Upper lobe of right lung (tissue), 1 donor: ENCODE results near the gene TMEM30A. TPM values are rescaled to one million over a fixed set of nuclear protein-coding genes. Genes with fewer than 3 reads are reported as not detected.

Experiments
- ATAC-seq: fragments of 200-7000 bp; cut with Tn5 transposase; one replicate; pipeline ENCODE4 v1.9.1; 2020; ENCODE audit warnings: mild to moderate bottlenecking, moderate library complexity
- DNase-seq: peaks from one replicate; pipeline ENCODE4 v3.0.0-alpha.2; 2020
- H3K27ac ChIP-seq: fragments of 200-600 bp; one replicate; pipeline ENCODE4 v1.8.0; 2022
- H3K27me3 ChIP-seq: fragments of 200-600 bp; one replicate; pipeline ENCODE4 v1.8.0; 2022; ENCODE audit warnings: mild to moderate bottlenecking
- H3K36me3 ChIP-seq: fragments of 200-600 bp; one replicate; pipeline ENCODE4 v1.8.0; 2022
- H3K4me1 ChIP-seq: fragments of 200-600 bp; one replicate; pipeline ENCODE4 v1.8.0; 2022
- H3K4me3 ChIP-seq: fragments of 200-600 bp; one replicate; pipeline ENCODE4 v1.8.0; 2022; ENCODE audit warnings: mild to moderate bottlenecking
- H3K9me3 ChIP-seq: fragments of 200-600 bp; one replicate; pipeline ENCODE4 v1.8.0; 2022
- intact Hi-C: fragments of 100-400 bp; cut with DNase I; formaldehyde crosslinking; loops from one replicate; pipeline ENCODE4 v1.11.0; 2022
- total RNA-seq: library from RNA; stranded (reverse); fragmentation: NEBNext Ultra II Directional; extraction: Animal tissue kit (Norgen Biotek cat#: 25700); gene quantifications from one replicate; pipeline ENCODE4 v1.2.1, GENCODE V29; 2021
- TF ChIP-seq, protein P1 (sequence below): fragments of 200-600 bp; IDR thresholded peaks from one replicate; pipeline ENCODE4 v1.8.0; 2022; ENCODE audit warnings: antibody characterized with exemption
- donor health status: DM: no; HTN: yes; CAD: no; lungs with severe emphysema.

The TMEM30A gene
- total RNA-seq, 1 donor from 2014 or later, result 183 TPM

- no peaks in the 10 kb centered on the region for H3K9me3 ChIP-seq
- H3K27ac ChIP-seq, result no peak overlapping the region
- ATAC-seq (no peak), DNase-seq (no peak)
- H3K4me3 ChIP-seq, result no peak overlapping the region
- H3K4me1 ChIP-seq, result no peaks in the 10 kb centered on the region
- intact Hi-C loops, result no loop called here
- no peaks in the 10 kb centered on the region for H3K36me3 ChIP-seq
- H3K27me3 ChIP-seq, result no peaks in the 10 kb centered on the region
- TF ChIP-seq, protein P1, sequence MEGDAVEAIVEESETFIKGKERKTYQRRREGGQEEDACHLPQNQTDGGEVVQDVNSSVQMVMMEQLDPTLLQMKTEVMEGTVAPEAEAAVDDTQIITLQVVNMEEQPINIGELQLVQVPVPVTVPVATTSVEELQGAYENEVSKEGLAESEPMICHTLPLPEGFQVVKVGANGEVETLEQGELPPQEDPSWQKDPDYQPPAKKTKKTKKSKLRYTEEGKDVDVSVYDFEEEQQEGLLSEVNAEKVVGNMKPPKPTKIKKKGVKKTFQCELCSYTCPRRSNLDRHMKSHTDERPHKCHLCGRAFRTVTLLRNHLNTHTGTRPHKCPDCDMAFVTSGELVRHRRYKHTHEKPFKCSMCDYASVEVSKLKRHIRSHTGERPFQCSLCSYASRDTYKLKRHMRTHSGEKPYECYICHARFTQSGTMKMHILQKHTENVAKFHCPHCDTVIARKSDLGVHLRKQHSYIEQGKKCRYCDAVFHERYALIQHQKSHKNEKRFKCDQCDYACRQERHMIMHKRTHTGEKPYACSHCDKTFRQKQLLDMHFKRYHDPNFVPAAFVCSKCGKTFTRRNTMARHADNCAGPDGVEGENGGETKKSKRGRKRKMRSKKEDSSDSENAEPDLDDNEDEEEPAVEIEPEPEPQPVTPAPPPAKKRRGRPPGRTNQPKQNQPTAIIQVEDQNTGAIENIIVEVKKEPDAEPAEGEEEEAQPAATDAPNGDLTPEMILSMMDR, result no peak
Measured at GRCh38 chr6:75326557-75327258, 42.1 kb upstream of the TMEM30A start.

DNA sequence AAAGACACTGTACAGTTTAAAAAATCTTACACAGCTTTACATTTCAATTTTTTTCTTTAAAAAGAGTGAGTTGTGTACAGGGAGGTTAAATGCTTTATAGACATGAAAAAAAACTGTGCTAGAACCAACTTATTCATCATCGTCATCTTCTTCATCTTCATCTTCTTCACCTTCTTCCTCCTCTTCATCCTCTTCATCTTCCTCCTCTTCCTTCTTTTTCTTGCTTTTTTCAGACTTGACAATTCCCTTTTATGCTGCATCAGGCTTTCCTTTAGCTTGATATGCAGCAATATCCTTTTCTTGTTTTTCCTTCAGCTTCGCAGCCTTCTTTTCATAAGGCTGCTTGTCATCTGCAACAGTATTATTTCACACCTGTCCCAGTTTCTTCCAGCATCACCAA lies 34.3 kb upstream of the TMEM30A start:
- Histone ChIP-seq H3K36me3 (no peaks in the 10 kb centered on the region), H3K27me3 (no peaks in the 10 kb centered on the region), H3K9me3 (no peaks in the 10 kb centered on the region), H3K27ac (no peak overlapping the region), H3K4me3 (no peak overlapping the region), H3K4me1 (peaks cover 3% of the 10 kb centered on the region)
- DNase-seq (no peak), ATAC-seq (no peak)
- TF ChIP-seq, protein P1, result no peak
- intact Hi-C loops, result no loop called here

GRCh38 chr6:75317503-75318206 lies 33.1 kb upstream of the TMEM30A start:
- Histone ChIP-seq H3K4me1 (peaks cover 3% of the 10 kb centered on the region), H3K4me3 (no peak overlapping the region), H3K36me3 (no peaks in the 10 kb centered on the region), H3K9me3 (no peaks in the 10 kb centered on the region), H3K27ac (no peak overlapping the region), H3K27me3 (no peaks in the 10 kb centered on the region)
- DNase-seq (no peak), ATAC-seq (no peak)
- intact Hi-C loops, result no loop called here
- TF ChIP-seq, protein P1, result no peak

DNA sequence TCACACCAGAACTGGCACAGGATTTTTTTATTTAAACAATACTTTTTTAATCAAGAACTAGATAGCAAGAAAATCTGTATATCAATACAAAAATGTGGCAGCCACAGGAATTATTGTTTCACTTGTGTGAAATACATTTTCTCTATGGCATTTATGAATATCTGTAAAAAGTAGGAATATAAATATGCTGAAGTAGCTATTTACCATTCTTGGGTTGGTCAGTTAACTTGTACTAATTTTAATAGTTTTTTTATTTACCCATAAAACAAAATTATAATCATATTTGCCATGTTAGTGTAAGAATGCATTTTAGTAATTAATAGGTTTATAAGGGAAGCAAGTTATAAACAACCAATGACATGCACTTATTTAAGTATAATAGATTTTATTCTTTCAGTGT lies 31.4 kb upstream of the TMEM30A start:
- H3K9me3 ChIP-seq, result no peaks in the 10 kb centered on the region
- H3K4me3 ChIP-seq, result no peak overlapping the region
- intact Hi-C loops, result no loop called here
- H3K27me3 ChIP-seq, result no peaks in the 10 kb centered on the region
- ATAC-seq (no peak), DNase-seq (no peak)
- no peaks in the 10 kb centered on the region for H3K36me3 ChIP-seq
- H3K27ac ChIP-seq, result no peak overlapping the region
- TF ChIP-seq, protein P1, result no peak
- peaks cover 3% of the 10 kb centered on the region for H3K4me1 ChIP-seq

DNA sequence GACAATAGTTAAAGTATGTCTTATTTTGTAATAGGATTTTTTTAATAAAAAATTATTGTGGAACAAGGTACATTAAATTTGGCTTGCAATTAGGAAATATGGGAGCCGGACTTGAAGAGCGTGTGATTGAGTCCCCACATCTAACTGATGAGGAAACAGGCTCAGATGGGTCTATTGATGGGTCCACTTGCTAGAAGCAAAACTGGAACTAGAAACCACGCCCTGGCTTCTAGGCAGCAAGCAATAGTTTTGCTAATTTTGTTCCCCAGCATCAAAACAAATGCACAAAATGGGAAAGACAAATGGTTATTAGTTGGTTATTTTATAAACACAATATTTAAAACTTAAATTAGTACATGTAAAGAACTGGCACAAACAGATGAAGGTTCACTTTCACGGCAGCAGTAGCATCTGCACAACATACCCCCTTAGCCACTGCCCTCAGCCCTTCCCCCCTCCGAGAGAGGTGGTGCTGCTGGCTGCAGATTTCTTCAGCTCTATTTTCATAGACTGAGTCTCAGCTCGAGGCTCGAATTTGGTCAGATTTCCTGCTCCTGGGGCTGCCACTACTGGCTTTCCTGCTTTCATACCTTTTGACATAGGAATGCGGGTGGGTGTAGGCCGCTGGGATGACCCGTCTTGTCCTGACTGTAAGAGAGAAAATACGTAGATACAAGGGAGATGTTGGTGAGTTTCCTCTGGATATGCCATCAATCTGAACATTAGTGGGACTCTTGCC lies 23.8 kb upstream of the TMEM30A start:
- Histone ChIP-seq H3K36me3 (no peaks in the 10 kb centered on the region), H3K4me1 (no peaks in the 10 kb centered on the region), H3K4me3 (no peak overlapping the region), H3K27me3 (no peaks in the 10 kb centered on the region), H3K9me3 (no peaks in the 10 kb centered on the region), H3K27ac (no peak overlapping the region)
- TF ChIP-seq, protein P1, result no peak
- ATAC-seq, result no peak
- intact Hi-C loops, result no loop called here
- no peak for DNase-seq
